IMR-90 (cell line): Measurements from ENCODE around the gene MUC20. TPM values are rescaled to one million over a fixed set of nuclear protein-coding genes. Genes with fewer than 3 reads are reported as not detected.

Source experiments
- ATAC-seq: fragments of 200-7000 bp; cut with Tn5 transposase; 2 replicates; pipeline ENCODE4 v1.9.1; 2020; ENCODE audit warnings: low read depth, mild to moderate bottlenecking, moderate library complexity
- BruUV-seq: library from RNA; stranded (reverse); fragments of 400-500 nt; replicated peaks from 2 replicates; lab custom pipeline; 2021; lab: Mats Ljungman, UMichigan
- CTCF ChIA-PET: fragments of 300-600 bp; formaldehyde crosslinking; extraction: SDS; loops from one replicate; lab custom pipeline; 2021; ENCODE audit warnings: antibody characterized with exemption; lab: Yijun Ruan, JAX
- POLR2A ChIA-PET: fragments of 300-600 bp; sonication (Branson Sonifier 250); formaldehyde crosslinking; loops from one replicate; lab custom pipeline; 2022; ENCODE audit warnings: antibody characterized with exemption; ENCODE audit not compliant: unreplicated experiment; lab: Charles Lee
- DNase-seq: peaks from one replicate; pipeline ENCODE4 v3.0.0; 2013
- H2AFZ ChIP-seq: replicated peaks from 2 replicates; pipeline ENCODE3; 2013; ENCODE audit warnings: low read length, mild to moderate bottlenecking; ENCODE audit not compliant: poor library complexity
- H2AK5ac ChIP-seq: 2 replicates; pipeline ENCODE4 v1.6.1; 2013; ENCODE audit warnings: low read depth, low read length, inconsistent platforms
- H2AK9ac ChIP-seq: replicated peaks from 2 replicates; pipeline ENCODE3; 2013; ENCODE audit warnings: mild to moderate bottlenecking, low read depth, low read length, moderate library complexity; ENCODE audit not compliant: poor library complexity
- H2BK120ac ChIP-seq: 2 replicates; pipeline ENCODE4 v1.6.1; 2013; ENCODE audit warnings: low read depth, low read length, inconsistent platforms
- H2BK15ac ChIP-seq: 3 replicates; pipeline ENCODE4 v1.6.1; 2013; ENCODE audit warnings: low read depth, low read length, inconsistent platforms
- H2BK20ac ChIP-seq: 2 replicates; pipeline ENCODE4 v1.6.1; 2013; ENCODE audit warnings: low read depth, mild to moderate bottlenecking, inconsistent platforms, low read length, moderate library complexity
- H2BK5ac ChIP-seq: 2 replicates; pipeline ENCODE4 v1.6.1; 2013; ENCODE audit warnings: mild to moderate bottlenecking, low read depth, low read length, inconsistent platforms; ENCODE audit not compliant: poor library complexity, severe bottlenecking
- H3K14ac ChIP-seq: replicated peaks from 2 replicates; pipeline ENCODE4 v1.6.1; 2013; ENCODE audit warnings: low read depth, low read length, inconsistent platforms
- H3K18ac ChIP-seq: 2 replicates; pipeline ENCODE4 v1.6.1; 2013; ENCODE audit warnings: low read depth, low read length, control low read depth
- H3K23ac ChIP-seq: 2 replicates; pipeline ENCODE4 v1.6.1; 2013; ENCODE audit warnings: low read depth, low read length, inconsistent platforms
- H3K27ac ChIP-seq: 2 replicates; pipeline ENCODE4 v1.5.1; 2013; ENCODE audit warnings: mild to moderate bottlenecking, control low read depth, low read length; ENCODE audit not compliant: insufficient read depth
- H3K27me3 ChIP-seq: 2 replicates; pipeline ENCODE4 v1.6.1; 2013; ENCODE audit warnings: low read length; ENCODE audit not compliant: control insufficient read depth, insufficient read depth
- H3K36me3 ChIP-seq: 2 replicates; pipeline ENCODE4 v1.6.1; 2013; ENCODE audit warnings: low read length, mixed read lengths; ENCODE audit not compliant: control insufficient read depth, insufficient read depth
- H3K4ac ChIP-seq: 2 replicates; pipeline ENCODE4 v1.6.1; 2013; ENCODE audit warnings: low read depth, low read length, inconsistent platforms
- H3K4me1 ChIP-seq: 2 replicates; pipeline ENCODE4 v1.6.1; 2013; ENCODE audit warnings: low read length, mixed read lengths; ENCODE audit not compliant: control insufficient read depth, insufficient read depth
- H3K4me2 ChIP-seq: 2 replicates; pipeline ENCODE4 v1.6.1; 2013; ENCODE audit warnings: low read depth, mild to moderate bottlenecking, control low read depth, low read length, moderate library complexity
- H3K4me3 ChIP-seq: 2 replicates; pipeline ENCODE4 v1.5.1; 2013; ENCODE audit warnings: low read depth, mild to moderate bottlenecking, control low read depth, low read length, moderate library complexity; ENCODE audit not compliant: insufficient read depth
- H3K56ac ChIP-seq: 2 replicates; pipeline ENCODE4 v1.6.1; 2013; ENCODE audit warnings: low read length, inconsistent platforms; ENCODE audit not compliant: insufficient read depth; ENCODE audit errors: extremely low read depth
- H3K79me1 ChIP-seq, 2 experiments: 2 replicates each; pipeline ENCODE4 v1.6.1; 2013; ENCODE audit warnings: low read length in 2 of 2, inconsistent platforms in 1 of 2, low read depth in 1 of 2
- H3K9ac ChIP-seq: 2 replicates; pipeline ENCODE4 v1.6.1; 2013; ENCODE audit warnings: low read depth, low read length, control low read depth
- H3K9me1 ChIP-seq: 2 replicates; pipeline ENCODE4 v1.6.1; 2013; ENCODE audit warnings: low read length, inconsistent platforms; ENCODE audit not compliant: insufficient read depth
- H3K9me3 ChIP-seq: 2 replicates; pipeline ENCODE4 v1.6.1; 2013; ENCODE audit warnings: low read length; ENCODE audit not compliant: control insufficient read depth, insufficient read depth
- H4K20me1 ChIP-seq: 2 replicates; pipeline ENCODE4 v1.6.1; 2013; ENCODE audit warnings: low read length, inconsistent platforms; ENCODE audit not compliant: insufficient read depth
- H4K5ac ChIP-seq: 2 replicates; pipeline ENCODE4 v1.6.1; 2013; ENCODE audit warnings: mild to moderate bottlenecking, low read depth, low read length, control low read depth
- H4K8ac ChIP-seq, 2 experiments: 2 replicates each; pipeline ENCODE4 v1.6.1; 2013; ENCODE audit warnings: low read depth in 2 of 2, low read length in 2 of 2, control low read depth in 1 of 2, inconsistent platforms in 1 of 2
- H4K91ac ChIP-seq: 2 replicates; pipeline ENCODE4 v1.6.1; 2013; ENCODE audit warnings: low read depth, low read length, inconsistent platforms; ENCODE audit not compliant: insufficient read depth
- BHLHE40 ChIP-seq: fragments of 150-350 bp; IDR thresholded peaks from 2 replicates; pipeline ENCODE4 v1.6.1; 2016; ENCODE audit warnings: mild to moderate bottlenecking, low read depth, low read length
- CEBPB ChIP-seq: IDR thresholded peaks from 2 replicates; pipeline ENCODE4 v1.6.1; 2012; ENCODE audit warnings: low read depth, low read length, improper control_type of control experiment
- CHD1 ChIP-seq: IDR thresholded peaks from 2 replicates; pipeline ENCODE4 v1.6.1; 2012; ENCODE audit warnings: low read depth, low read length, improper control_type of control experiment
- FOS ChIP-seq: fragments of 150-350 bp; IDR thresholded peaks from 2 replicates; pipeline ENCODE4 v1.6.1; 2016; ENCODE audit warnings: low read depth, low read length
- MAFK ChIP-seq: IDR thresholded peaks from 2 replicates; pipeline ENCODE4 v1.6.1; 2012; ENCODE audit warnings: low read depth, low read length, improper control_type of control experiment
- MAZ ChIP-seq: IDR thresholded peaks from 2 replicates; pipeline ENCODE4 v1.6.1; 2012; ENCODE audit warnings: low read depth, mild to moderate bottlenecking, low read length, improper control_type of control experiment, moderate library complexity, borderline replicate concordance
- MXI1 ChIP-seq: IDR thresholded peaks from 2 replicates; pipeline ENCODE4 v1.6.1; 2012; ENCODE audit warnings: low read depth, mild to moderate bottlenecking, low read length, moderate library complexity, borderline replicate concordance
- NFE2L2 ChIP-seq: fragments of 150-350 bp; IDR thresholded peaks from 2 replicates; pipeline ENCODE4 v1.6.1; 2016; ENCODE audit warnings: low read depth, mild to moderate bottlenecking, low read length
- POLR2A ChIP-seq: IDR thresholded peaks from 2 replicates; pipeline ENCODE4 v1.6.1; 2012; ENCODE audit warnings: mild to moderate bottlenecking, low read depth, low read length
- RAD21 ChIP-seq: IDR thresholded peaks from 2 replicates; pipeline ENCODE4 v1.6.1; 2012; ENCODE audit warnings: low read length, improper control_type of control experiment
- RCOR1 ChIP-seq: IDR thresholded peaks from 2 replicates; pipeline ENCODE4 v1.6.1; 2012; ENCODE audit warnings: mild to moderate bottlenecking, low read length, improper control_type of control experiment; ENCODE audit not compliant: insufficient replicate concordance
- RFX5 ChIP-seq: IDR thresholded peaks from 2 replicates; pipeline ENCODE4 v1.8.0; 2012; ENCODE audit warnings: low read depth, mild to moderate bottlenecking, low read length, moderate library complexity
- SMC3 ChIP-seq: fragments of 150-350 bp; IDR thresholded peaks from 2 replicates; pipeline ENCODE4 v1.6.1; 2016; ENCODE audit warnings: low read depth, mild to moderate bottlenecking, antibody characterized with exemption, low read length, moderate library complexity
- WGBS, 2 experiments: methylation state at CpG; one replicate each; pipeline versions ENCODE4 v1.1.5 to v1.1.7; 2013; ENCODE audit warnings: missing lambda C conversion rate in 2 of 2; ENCODE audit not compliant: insufficient read length in 1 of 2; ENCODE audit errors: extremely low coverage in 2 of 2; 5-methylcytosine and 5-hydroxymethylcytosine counted together
- dilution Hi-C: fragments of 300-500 bp; cut with HindIII; formaldehyde crosslinking; loops from one replicate; pipeline ENCODE4 v1.14.3; 2018; ENCODE audit warnings: low sequenced_read_pairs; ENCODE audit not compliant: unreplicated experiment
- in situ Hi-C: fragments of 300-500 bp; cut with MboI; formaldehyde crosslinking; loops from 3 replicates; pipeline ENCODE4 v1.14.3; 2019; ENCODE audit warnings: low sequenced_read_pairs, inconsistent platforms, mixed read lengths
- intact Hi-C: fragments of 100-400 bp; cut with micrococcal nuclease; formaldehyde crosslinking; loops from 2 replicates; pipeline ENCODE4 v1.10.0; 2022
- polyA plus RNA-seq, 3 experiments: library from polyadenylated mRNA; depleted of rRNA; stranded (reverse); fragments of >200 nt; gene quantifications; 2 replicates each; pipeline ENCODE4 v1.2.3, GENCODE V29; 2012; ENCODE audit warnings: low replicate concordance in 1 of 3
- total RNA-seq: library from RNA; depleted of rRNA; stranded (reverse); fragments of >200 nt; gene quantifications from 2 replicates; pipeline ENCODE4 v1.2.3, GENCODE V29; 2012
- TF ChIP-seq, protein P1 (sequence below): fragments of 150-350 bp; IDR thresholded peaks from 2 replicates; pipeline ENCODE4 v1.6.1; 2017; ENCODE audit warnings: mild to moderate bottlenecking, antibody characterized with exemption, low read length, low read depth
- TF ChIP-seq, protein P2 (sequence below): fragments of 150-350 bp; IDR thresholded peaks from 2 replicates; pipeline ENCODE4 v1.6.1; 2016; ENCODE audit warnings: low read depth, mild to moderate bottlenecking, low read length, moderate library complexity, borderline replicate concordance
- TF ChIP-seq, protein P3 (sequence below): conservative IDR thresholded peaks from 2 replicates; pipeline ENCODE4 v1.5.1; 2012; ENCODE audit warnings: mild to moderate bottlenecking, low read depth, low read length, improper control_type of control experiment

The MUC20 gene
- total and polyA plus RNA-seq, 2 of the 4 experiments (the other 2 are of a cell fraction): 0.12 TPM; not detected in 1

DNA sequence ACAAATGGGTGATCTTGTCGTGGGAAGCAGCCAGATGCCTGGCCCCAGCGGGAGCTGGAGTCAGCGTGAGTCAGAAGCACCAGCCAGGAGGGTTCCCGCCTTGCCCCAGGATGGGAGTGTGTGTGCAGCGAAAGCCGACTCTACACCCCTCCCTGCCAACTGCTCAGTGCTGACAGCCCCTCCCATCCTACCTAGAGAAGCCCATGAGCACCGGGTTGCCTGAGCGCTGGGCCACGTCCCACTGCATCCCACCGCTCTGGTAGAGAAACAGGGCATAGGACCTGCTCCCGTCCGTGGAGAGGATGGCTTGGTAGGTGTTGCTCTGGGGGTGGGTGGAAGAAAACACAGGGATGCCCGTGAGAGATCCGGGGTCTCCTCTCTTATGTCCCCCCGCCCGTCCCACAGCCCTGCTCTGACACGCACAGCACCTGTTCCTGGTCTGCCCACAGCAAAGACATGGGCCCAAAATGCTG is 48.1 kb downstream of the MUC20 start:
- Histone ChIP-seq H3K4me3 (no peak overlapping the region), H3K18ac (no peak overlapping the region), H3K56ac (no peak overlapping the region), H2BK5ac (no peak overlapping the region), H3K27ac (no peak overlapping the region), H3K9me1 (no peaks in the 10 kb centered on the region), H3K4me1 (no peaks in the 10 kb centered on the region), H2AK5ac (no peak overlapping the region), H4K91ac (no peak overlapping the region), H3K79me1 (no peaks in the 10 kb centered on the region), H3K14ac (no peak overlapping the region), H3K23ac (no peak overlapping the region), H2BK20ac (no peak overlapping the region), H3K9ac (no peak overlapping the region), H2AK9ac (no peak overlapping the region), H3K4ac (no peak overlapping the region), H2BK15ac (no peak overlapping the region), H3K36me3 (no peaks in the 10 kb centered on the region), H3K4me2 (no peak overlapping the region), H3K9me3 (peaks cover 3% of the 10 kb centered on the region; the same call in 1 of the 2 replicates), H4K8ac (no peak overlapping the region), H4K5ac (no peak overlapping the region), H2BK120ac (no peak overlapping the region), H3K27me3 (peaks cover 12% of the 10 kb centered on the region; the same call in 1 of the 2 replicates), H2AFZ (peak overlapping the region; percentile 32), H4K20me1 (no peaks in the 10 kb centered on the region)
- ATAC-seq (no peak), DNase-seq (no peak)
- in situ Hi-C loops (no loop called here), intact Hi-C loops (no loop called here), dilution Hi-C loops (no loop called here)
- WGBS, 2 experiments: 71% methylated on average over 1 of the region's 17 CpGs; no CpG with 5 or more reads in 1 of the 2 experiments
- CTCF ChIA-PET: no interaction called here
- BruUV-seq: no TSS peak
- TF ChIP-seq CEBPB (no peak), BHLHE40 (no peak), CHD1 (no peak), MAFK (no peak), POLR2A (no peak), SMC3 (no peak), RCOR1 (no peak), FOS (no peak), RAD21 (no peak), MXI1 (no peak), NFE2L2 (no peak), MAZ (no peak), RFX5 (no peak)
- TF ChIP-seq, protein P1, sequence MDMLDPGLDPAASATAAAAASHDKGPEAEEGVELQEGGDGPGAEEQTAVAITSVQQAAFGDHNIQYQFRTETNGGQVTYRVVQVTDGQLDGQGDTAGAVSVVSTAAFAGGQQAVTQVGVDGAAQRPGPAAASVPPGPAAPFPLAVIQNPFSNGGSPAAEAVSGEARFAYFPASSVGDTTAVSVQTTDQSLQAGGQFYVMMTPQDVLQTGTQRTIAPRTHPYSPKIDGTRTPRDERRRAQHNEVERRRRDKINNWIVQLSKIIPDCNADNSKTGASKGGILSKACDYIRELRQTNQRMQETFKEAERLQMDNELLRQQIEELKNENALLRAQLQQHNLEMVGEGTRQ: no peak
- TF ChIP-seq, protein P2, sequence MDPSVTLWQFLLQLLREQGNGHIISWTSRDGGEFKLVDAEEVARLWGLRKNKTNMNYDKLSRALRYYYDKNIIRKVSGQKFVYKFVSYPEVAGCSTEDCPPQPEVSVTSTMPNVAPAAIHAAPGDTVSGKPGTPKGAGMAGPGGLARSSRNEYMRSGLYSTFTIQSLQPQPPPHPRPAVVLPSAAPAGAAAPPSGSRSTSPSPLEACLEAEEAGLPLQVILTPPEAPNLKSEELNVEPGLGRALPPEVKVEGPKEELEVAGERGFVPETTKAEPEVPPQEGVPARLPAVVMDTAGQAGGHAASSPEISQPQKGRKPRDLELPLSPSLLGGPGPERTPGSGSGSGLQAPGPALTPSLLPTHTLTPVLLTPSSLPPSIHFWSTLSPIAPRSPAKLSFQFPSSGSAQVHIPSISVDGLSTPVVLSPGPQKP: no peak
- TF ChIP-seq, protein P3, sequence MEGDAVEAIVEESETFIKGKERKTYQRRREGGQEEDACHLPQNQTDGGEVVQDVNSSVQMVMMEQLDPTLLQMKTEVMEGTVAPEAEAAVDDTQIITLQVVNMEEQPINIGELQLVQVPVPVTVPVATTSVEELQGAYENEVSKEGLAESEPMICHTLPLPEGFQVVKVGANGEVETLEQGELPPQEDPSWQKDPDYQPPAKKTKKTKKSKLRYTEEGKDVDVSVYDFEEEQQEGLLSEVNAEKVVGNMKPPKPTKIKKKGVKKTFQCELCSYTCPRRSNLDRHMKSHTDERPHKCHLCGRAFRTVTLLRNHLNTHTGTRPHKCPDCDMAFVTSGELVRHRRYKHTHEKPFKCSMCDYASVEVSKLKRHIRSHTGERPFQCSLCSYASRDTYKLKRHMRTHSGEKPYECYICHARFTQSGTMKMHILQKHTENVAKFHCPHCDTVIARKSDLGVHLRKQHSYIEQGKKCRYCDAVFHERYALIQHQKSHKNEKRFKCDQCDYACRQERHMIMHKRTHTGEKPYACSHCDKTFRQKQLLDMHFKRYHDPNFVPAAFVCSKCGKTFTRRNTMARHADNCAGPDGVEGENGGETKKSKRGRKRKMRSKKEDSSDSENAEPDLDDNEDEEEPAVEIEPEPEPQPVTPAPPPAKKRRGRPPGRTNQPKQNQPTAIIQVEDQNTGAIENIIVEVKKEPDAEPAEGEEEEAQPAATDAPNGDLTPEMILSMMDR: no peak
- POLR2A ChIA-PET: no interaction called here
